ENCODE data around the gene CDT1. TPM values are rescaled to one million over a fixed set of nuclear protein-coding genes. Genes with fewer than 3 reads are reported as not detected.

CDT1 gene
- total and polyA plus RNA-seq, 2 donors (not counting 1 experiment from before 2014, with no cell fraction given): 1.3 to 3.6 TPM

- H3K9ac ChIP-seq (ENCODE audit: insufficient read depth, low read length): no peak overlapping the region
- H3K27ac ChIP-seq (ENCODE audit: insufficient read depth, low read length): no peak overlapping the region
- no peaks in the 10 kb centered on the region for H3K4me1 ChIP-seq (ENCODE audit: control insufficient read depth, extremely low read depth, insufficient read depth, low read length)
- peaks cover 1% of the 10 kb centered on the region for H3K36me3 ChIP-seq (ENCODE audit: control insufficient read depth, insufficient read depth, low read length)
- DNase-seq (ENCODE audit: low read depth in 2 of 2): no peak
- no peaks in the 10 kb centered on the region for H3K27me3 ChIP-seq (ENCODE audit: control insufficient read depth, insufficient read depth, low read length)
- no peaks in the 10 kb centered on the region for H4K20me1 ChIP-seq (ENCODE audit: control insufficient read depth, extremely low read depth, insufficient read depth, low read length)
- no peaks in the 10 kb centered on the region for H3K79me2 ChIP-seq (ENCODE audit: control insufficient read depth, insufficient read depth, low read length)
- no peak overlapping the region for H3K4me3 ChIP-seq (replicated peaks in 1 of 4; ENCODE audit: control extremely low read depth in 1 of 4, insufficient read depth in 1 of 4, low read depth in 3 of 4, low read length in 4 of 4)
- H2AFZ ChIP-seq (ENCODE audit: low read length): no peak overlapping the region
- no peaks in the 10 kb centered on the region for H3K9me3 ChIP-seq (ENCODE audit: control insufficient read depth, insufficient read depth, low read depth, low read length)
- H3K4me2 ChIP-seq (ENCODE audit: extremely low read depth, insufficient read depth, low read length): no peak overlapping the region
- no peak for TF ChIP-seq CTCF (conservative IDR thresholded peaks at IDR 0.05 in 1 of 2, IDR thresholded peaks at IDR 0.05 in 1 of 2; ENCODE audit: low read depth in 1 of 2, low read length in 2 of 2)
- no peak for TF ChIP-seq EZH2 (IDR thresholded peaks at IDR 0.05; ENCODE audit: low read length, missing control alignments)
Observed at GRCh38 chr16:88830783-88831182, 27.2 kb downstream of the CDT1 start.

GRCh38 chr16:88831838-88832237 lies 28.2 kb downstream of the CDT1 start:
- H3K9ac ChIP-seq (ENCODE audit: insufficient read depth, low read length): no peak overlapping the region
- H3K79me2 ChIP-seq (ENCODE audit: control insufficient read depth, insufficient read depth, low read length): no peaks in the 10 kb centered on the region

GRCh38 chr16:88833086-88833485 lies 29.5 kb downstream of the CDT1 start:
- no peaks in the 10 kb centered on the region for H3K4me1 ChIP-seq (ENCODE audit: control insufficient read depth, extremely low read depth, insufficient read depth, low read length)
- H4K20me1 ChIP-seq (ENCODE audit: control insufficient read depth, extremely low read depth, insufficient read depth, low read length): no peaks in the 10 kb centered on the region
- no peak overlapping the region for H3K27ac ChIP-seq (ENCODE audit: insufficient read depth, low read length)
- H3K79me2 ChIP-seq (ENCODE audit: control insufficient read depth, insufficient read depth, low read length): no peaks in the 10 kb centered on the region
- no peak for TF ChIP-seq CTCF (conservative IDR thresholded peaks at IDR 0.05 in 1 of 2, IDR thresholded peaks at IDR 0.05 in 1 of 2; ENCODE audit: low read depth in 1 of 2, low read length in 2 of 2)
- no peak for DNase-seq (ENCODE audit: low read depth in 2 of 2)
- H3K9ac ChIP-seq (ENCODE audit: insufficient read depth, low read length): no peak overlapping the region
- H3K4me2 ChIP-seq (ENCODE audit: extremely low read depth, insufficient read depth, low read length): no peak overlapping the region
- H3K4me3 ChIP-seq (replicated peaks in 1 of 4; ENCODE audit: control extremely low read depth in 1 of 4, insufficient read depth in 1 of 4, low read depth in 3 of 4, low read length in 4 of 4): no peak overlapping the region
- H2AFZ ChIP-seq (ENCODE audit: low read length): no peak overlapping the region
- peaks cover 6% of the 10 kb centered on the region for H3K36me3 ChIP-seq (ENCODE audit: control insufficient read depth, insufficient read depth, low read length)
- no peaks in the 10 kb centered on the region for H3K9me3 ChIP-seq (ENCODE audit: control insufficient read depth, insufficient read depth, low read depth, low read length)
- H3K27me3 ChIP-seq (ENCODE audit: control insufficient read depth, insufficient read depth, low read length): no peaks in the 10 kb centered on the region

More at GRCh38 chr16:88831838-88832237, 28.2 kb downstream of the CDT1 start:
- no peaks in the 10 kb centered on the region for H3K9me3 ChIP-seq (ENCODE audit: control insufficient read depth, insufficient read depth, low read depth, low read length)
- no peak overlapping the region for H3K4me3 ChIP-seq (replicated peaks in 1 of 4; ENCODE audit: control extremely low read depth in 1 of 4, insufficient read depth in 1 of 4, low read depth in 3 of 4, low read length in 4 of 4)
- H3K4me1 ChIP-seq (ENCODE audit: control insufficient read depth, extremely low read depth, insufficient read depth, low read length): no peaks in the 10 kb centered on the region
- no peak overlapping the region for H3K4me2 ChIP-seq (ENCODE audit: extremely low read depth, insufficient read depth, low read length)
- peaks cover 3% of the 10 kb centered on the region for H3K36me3 ChIP-seq (ENCODE audit: control insufficient read depth, insufficient read depth, low read length)
- no peaks in the 10 kb centered on the region for H3K27me3 ChIP-seq (ENCODE audit: control insufficient read depth, insufficient read depth, low read length)
- TF ChIP-seq EZH2 (IDR thresholded peaks at IDR 0.05; ENCODE audit: low read length, missing control alignments): no peak
- no peak for TF ChIP-seq CTCF (conservative IDR thresholded peaks at IDR 0.05 in 1 of 2, IDR thresholded peaks at IDR 0.05 in 1 of 2; ENCODE audit: low read depth in 1 of 2, low read length in 2 of 2)
- H4K20me1 ChIP-seq (ENCODE audit: control insufficient read depth, extremely low read depth, insufficient read depth, low read length): no peaks in the 10 kb centered on the region
- H3K27ac ChIP-seq (ENCODE audit: insufficient read depth, low read length): no peak overlapping the region
- H2AFZ ChIP-seq (ENCODE audit: low read length): no peak overlapping the region
- peak in 1 of 2 donors; percentile 13 for DNase-seq (ENCODE audit: low read depth in 2 of 2)
